GM23338 (cell line): Measurements from ENCODE around the gene CD70.

Experiments used
- CREB1 ChIP-seq: fragments of 250-450 bp; sonication (Bioruptor Pico); IDR thresholded peaks from 2 replicates; pipeline ENCODE4 v1.5.0; 2020; ENCODE audit warnings: low read depth, mild to moderate bottlenecking, moderate library complexity
- EZH2 ChIP-seq: fragments of 200-600 bp; sonication (generic); IDR thresholded peaks from one replicate; pipeline ENCODE4 v1.8.0; 2017; ENCODE audit warnings: antibody characterized with exemption, mild to moderate bottlenecking, low read depth; ENCODE audit not compliant: unreplicated experiment
- EZH2phosphoT487 ChIP-seq: fragments of 200-600 bp; sonication (generic); IDR thresholded peaks from one replicate; pipeline ENCODE4 v1.8.1; 2018; ENCODE audit warnings: antibody characterized with exemption; ENCODE audit not compliant: unreplicated experiment
- JUNB ChIP-seq: IDR thresholded peaks from one replicate; pipeline ENCODE4 v1.6.1; 2016; ENCODE audit warnings: antibody characterized with exemption; ENCODE audit not compliant: unreplicated experiment
- POLR2AphosphoS5 ChIP-seq: IDR thresholded peaks from 2 replicates; pipeline ENCODE4 v1.6.1; 2016; ENCODE audit warnings: antibody characterized with exemption, low read depth
- STAT1 ChIP-seq: IDR thresholded peaks from one replicate; pipeline ENCODE4 v1.6.1; 2016; ENCODE audit warnings: antibody characterized with exemption; ENCODE audit not compliant: unreplicated experiment
- TF ChIP-seq, protein P1 (sequence below), 2 experiments: fragments of 200-600 bp in 1 of 2; sonication (generic) in 1 of 2; conservative IDR thresholded peaks; 2 replicates each; pipeline versions ENCODE4 v1.5.1 to v1.6.1; 2016 to 2017; ENCODE audit warnings: antibody characterized with exemption in 2 of 2, low read depth in 2 of 2, mild to moderate bottlenecking in 2 of 2, moderate library complexity in 1 of 2
- TF ChIP-seq, protein P2 (sequence below): IDR thresholded peaks from one replicate; pipeline ENCODE4 v1.6.1; 2018; ENCODE audit warnings: antibody characterized with exemption; ENCODE audit not compliant: unreplicated experiment
- TF ChIP-seq, protein P3 (sequence below): IDR thresholded peaks from 2 replicates; pipeline ENCODE4 v1.6.1; 2016; ENCODE audit warnings: antibody characterized with exemption

DNA sequence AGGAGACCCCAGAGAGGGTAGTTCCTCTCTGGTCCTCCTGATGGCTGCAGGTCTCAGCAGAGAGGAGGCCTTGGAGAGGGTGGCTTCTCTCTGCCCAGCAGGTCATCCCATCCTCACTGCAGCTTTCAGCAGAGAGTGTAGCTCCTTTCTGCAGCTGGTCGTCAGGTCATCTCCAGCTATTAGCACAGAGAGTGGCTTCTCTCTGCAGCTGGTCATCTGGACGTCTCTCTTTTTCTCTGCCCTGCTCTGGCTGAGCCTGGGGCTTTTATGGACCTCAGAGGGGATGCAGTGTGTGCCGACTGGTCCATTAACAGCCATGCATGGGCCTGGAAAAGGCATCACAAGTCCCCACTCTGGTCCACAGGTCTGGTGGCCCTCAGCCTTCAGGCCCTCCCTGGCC, 39.9 kb downstream of the CD70 start:
- TF ChIP-seq, protein P1, sequence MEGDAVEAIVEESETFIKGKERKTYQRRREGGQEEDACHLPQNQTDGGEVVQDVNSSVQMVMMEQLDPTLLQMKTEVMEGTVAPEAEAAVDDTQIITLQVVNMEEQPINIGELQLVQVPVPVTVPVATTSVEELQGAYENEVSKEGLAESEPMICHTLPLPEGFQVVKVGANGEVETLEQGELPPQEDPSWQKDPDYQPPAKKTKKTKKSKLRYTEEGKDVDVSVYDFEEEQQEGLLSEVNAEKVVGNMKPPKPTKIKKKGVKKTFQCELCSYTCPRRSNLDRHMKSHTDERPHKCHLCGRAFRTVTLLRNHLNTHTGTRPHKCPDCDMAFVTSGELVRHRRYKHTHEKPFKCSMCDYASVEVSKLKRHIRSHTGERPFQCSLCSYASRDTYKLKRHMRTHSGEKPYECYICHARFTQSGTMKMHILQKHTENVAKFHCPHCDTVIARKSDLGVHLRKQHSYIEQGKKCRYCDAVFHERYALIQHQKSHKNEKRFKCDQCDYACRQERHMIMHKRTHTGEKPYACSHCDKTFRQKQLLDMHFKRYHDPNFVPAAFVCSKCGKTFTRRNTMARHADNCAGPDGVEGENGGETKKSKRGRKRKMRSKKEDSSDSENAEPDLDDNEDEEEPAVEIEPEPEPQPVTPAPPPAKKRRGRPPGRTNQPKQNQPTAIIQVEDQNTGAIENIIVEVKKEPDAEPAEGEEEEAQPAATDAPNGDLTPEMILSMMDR (conservative IDR thresholded peaks at IDR 0.05; ENCODE audit: low read depth in 2 of 2), result no peak
- TF ChIP-seq POLR2AphosphoS5, result no peak
- TF ChIP-seq EZH2, result no peak
- no peak for TF ChIP-seq EZH2phosphoT487
- TF ChIP-seq, protein P2, sequence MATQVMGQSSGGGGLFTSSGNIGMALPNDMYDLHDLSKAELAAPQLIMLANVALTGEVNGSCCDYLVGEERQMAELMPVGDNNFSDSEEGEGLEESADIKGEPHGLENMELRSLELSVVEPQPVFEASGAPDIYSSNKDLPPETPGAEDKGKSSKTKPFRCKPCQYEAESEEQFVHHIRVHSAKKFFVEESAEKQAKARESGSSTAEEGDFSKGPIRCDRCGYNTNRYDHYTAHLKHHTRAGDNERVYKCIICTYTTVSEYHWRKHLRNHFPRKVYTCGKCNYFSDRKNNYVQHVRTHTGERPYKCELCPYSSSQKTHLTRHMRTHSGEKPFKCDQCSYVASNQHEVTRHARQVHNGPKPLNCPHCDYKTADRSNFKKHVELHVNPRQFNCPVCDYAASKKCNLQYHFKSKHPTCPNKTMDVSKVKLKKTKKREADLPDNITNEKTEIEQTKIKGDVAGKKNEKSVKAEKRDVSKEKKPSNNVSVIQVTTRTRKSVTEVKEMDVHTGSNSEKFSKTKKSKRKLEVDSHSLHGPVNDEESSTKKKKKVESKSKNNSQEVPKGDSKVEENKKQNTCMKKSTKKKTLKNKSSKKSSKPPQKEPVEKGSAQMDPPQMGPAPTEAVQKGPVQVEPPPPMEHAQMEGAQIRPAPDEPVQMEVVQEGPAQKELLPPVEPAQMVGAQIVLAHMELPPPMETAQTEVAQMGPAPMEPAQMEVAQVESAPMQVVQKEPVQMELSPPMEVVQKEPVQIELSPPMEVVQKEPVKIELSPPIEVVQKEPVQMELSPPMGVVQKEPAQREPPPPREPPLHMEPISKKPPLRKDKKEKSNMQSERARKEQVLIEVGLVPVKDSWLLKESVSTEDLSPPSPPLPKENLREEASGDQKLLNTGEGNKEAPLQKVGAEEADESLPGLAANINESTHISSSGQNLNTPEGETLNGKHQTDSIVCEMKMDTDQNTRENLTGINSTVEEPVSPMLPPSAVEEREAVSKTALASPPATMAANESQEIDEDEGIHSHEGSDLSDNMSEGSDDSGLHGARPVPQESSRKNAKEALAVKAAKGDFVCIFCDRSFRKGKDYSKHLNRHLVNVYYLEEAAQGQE, result no peak
- TF ChIP-seq CREB1, result no peak
- TF ChIP-seq, protein P3, sequence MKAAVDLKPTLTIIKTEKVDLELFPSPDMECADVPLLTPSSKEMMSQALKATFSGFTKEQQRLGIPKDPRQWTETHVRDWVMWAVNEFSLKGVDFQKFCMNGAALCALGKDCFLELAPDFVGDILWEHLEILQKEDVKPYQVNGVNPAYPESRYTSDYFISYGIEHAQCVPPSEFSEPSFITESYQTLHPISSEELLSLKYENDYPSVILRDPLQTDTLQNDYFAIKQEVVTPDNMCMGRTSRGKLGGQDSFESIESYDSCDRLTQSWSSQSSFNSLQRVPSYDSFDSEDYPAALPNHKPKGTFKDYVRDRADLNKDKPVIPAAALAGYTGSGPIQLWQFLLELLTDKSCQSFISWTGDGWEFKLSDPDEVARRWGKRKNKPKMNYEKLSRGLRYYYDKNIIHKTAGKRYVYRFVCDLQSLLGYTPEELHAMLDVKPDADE, result no peak
- TF ChIP-seq JUNB, result no peak
- TF ChIP-seq STAT1, result no peak
